Activated CD8-positive, alpha-beta memory T cell treated with anti-CD3 and anti-CD28 coated beads, Interleukin-2, amount 50 U/mL, for 4 hours (primary cell): ENCODE measurements around the gene PPARA.

Experiments
- DNase-seq: peaks from one replicate; pipeline ENCODE4 v3.0.0-alpha.2; 2020

PPARA gene

GRCh38 chr22:46114518-46115387 lies 35.6 kb upstream of the PPARA start:
- DNase-seq = no peak

GRCh38 chr22:46115388-46115678 lies 35.0 kb upstream of the PPARA start:
- DNase-seq = no peak

GRCh38 chr22:46115755-46116490 lies 34.4 kb upstream of the PPARA start:
- no peak for DNase-seq

GRCh38 chr22:46116491-46116958 lies 33.8 kb upstream of the PPARA start:
- DNase-seq = peak; percentile 82

GRCh38 chr22:46117206-46118199 lies 32.8 kb upstream of the PPARA start:
- DNase-seq = no peak

GRCh38 chr22:46119093-46119728 lies 31.1 kb upstream of the PPARA start:
- no peak for DNase-seq

- DNase-seq = no peak
These were observed 30.5 kb upstream of the PPARA start for GRCh38 chr22:46119729-46120419.

GRCh38 chr22:46120420-46120737 lies 29.9 kb upstream of the PPARA start:
- DNase-seq = no peak

GRCh38 chr22:46121079-46121478 lies 29.2 kb upstream of the PPARA start:
- no peak for DNase-seq

GRCh38 chr22:46121523-46122287 lies 28.6 kb upstream of the PPARA start:
- DNase-seq = no peak

- peak; percentile 64 for DNase-seq
These were observed 27.8 kb upstream of the PPARA start for GRCh38 chr22:46122511-46122971.

- no peak for DNase-seq
These were observed 27.2 kb upstream of the PPARA start for GRCh38 chr22:46122980-46123693.

- DNase-seq = no peak
These were observed 26.5 kb upstream of the PPARA start for GRCh38 chr22:46123694-46124382.

GRCh38 chr22:46124383-46125144 lies 25.8 kb upstream of the PPARA start:
- no peak for DNase-seq

- no peak for DNase-seq
These were observed 25.0 kb upstream of the PPARA start for GRCh38 chr22:46125311-46125710.

- DNase-seq = no peak
These were observed 24.2 kb upstream of the PPARA start for GRCh38 chr22:46125816-46126765.

GRCh38 chr22:46126853-46127385 lies 23.4 kb upstream of the PPARA start:
- DNase-seq = no peak
